ENCODE data around the gene MOV10L1.
A peak's percentile ranks its signal among the peaks of the same experiment; 100 is the strongest.

Gene MOV10L1

DNA sequence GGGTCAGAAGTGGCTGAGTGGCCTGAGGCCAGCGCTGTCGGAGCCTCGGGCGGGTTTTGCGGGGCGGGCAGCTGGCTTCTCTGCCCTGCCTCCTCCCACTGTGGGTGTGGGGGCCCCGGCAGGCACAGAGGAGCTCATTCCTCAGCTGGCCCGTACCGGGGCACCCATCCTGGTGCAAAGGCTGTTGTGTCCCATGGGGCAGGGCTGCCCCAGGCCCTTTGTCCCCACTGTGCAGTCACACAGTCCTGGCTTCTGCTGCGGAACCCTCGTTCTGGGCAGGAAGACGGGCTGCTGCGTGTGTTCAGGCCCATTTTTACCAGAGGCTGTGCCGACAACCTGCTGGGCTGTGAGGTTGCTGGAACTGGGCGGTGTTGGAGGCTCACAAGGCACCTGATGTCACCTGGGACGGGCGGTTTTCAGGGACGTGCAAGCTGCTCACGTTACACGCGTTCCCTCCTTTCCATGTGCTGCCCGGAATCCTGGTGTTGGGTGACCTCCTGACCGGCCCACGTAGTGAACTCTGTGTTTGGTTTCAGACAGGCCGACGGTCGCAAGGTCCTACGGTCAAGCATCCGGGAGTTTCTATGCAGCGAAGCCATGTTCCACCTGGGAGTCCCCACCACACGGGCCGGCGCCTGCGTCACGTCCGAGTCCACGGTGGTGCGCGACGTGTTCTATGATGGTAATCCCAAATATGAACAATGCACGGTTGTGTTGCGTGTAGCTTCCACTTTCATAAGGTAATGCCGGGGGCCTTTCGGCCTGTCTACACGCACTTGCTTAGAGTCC, 116.2 kb downstream of the MOV10L1 start:
- Mint-ChIP-seq H3K27ac (peak overlapping the region; percentile 32), H3K36me3 (ENCODE audit: low read depth) (peaks cover 77% of the 10 kb centered on the region), H3K9me3 (no peaks in the 10 kb centered on the region), H3K27me3 (no peaks in the 10 kb centered on the region), H3K4me3 (no peak overlapping the region), H3K4me1 (ENCODE audit: low read depth) (peaks cover 64% of the 10 kb centered on the region)
- intact Hi-C loops (cut with micrococcal nuclease): loop anchor here (5.0 to 10.0 kb wide), 2 partner anchors 39 to 271 kb away; no protein-coding TSS in a partner anchor

DNA sequence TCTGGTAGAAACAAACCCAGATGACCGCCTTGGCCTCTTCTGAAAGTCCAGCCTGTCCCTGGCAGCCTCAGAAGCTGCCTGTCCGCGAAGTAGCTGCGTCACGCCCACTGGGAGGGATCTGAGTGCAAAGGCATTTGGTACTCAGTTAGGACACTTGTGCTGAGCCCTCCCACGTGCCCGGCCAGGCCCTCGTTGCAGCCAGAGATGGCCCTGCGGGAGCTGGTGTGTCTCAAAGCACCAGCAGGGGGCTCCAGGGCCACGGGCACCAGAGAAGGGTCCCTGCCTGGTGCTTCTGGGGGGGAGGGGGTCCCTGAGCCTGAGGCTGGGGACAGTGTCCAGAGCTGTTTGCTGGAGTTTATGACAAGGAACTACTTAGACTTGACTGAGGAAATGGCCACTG, 116.8 kb downstream of the MOV10L1 start:
- no peak overlapping the region for H3K4me3 Mint-ChIP-seq
- intact Hi-C loops (cut with micrococcal nuclease): loop anchor here (5.0 to 10.0 kb wide), 2 partner anchors 39 to 272 kb away; no protein-coding TSS in a partner anchor
- peak overlapping the region; percentile 32 for H3K27ac Mint-ChIP-seq
- peaks cover 82% of the 10 kb centered on the region for H3K36me3 Mint-ChIP-seq (ENCODE audit: low read depth)
- H3K4me1 Mint-ChIP-seq (ENCODE audit: low read depth): peaks cover 64% of the 10 kb centered on the region
- no peaks in the 10 kb centered on the region for H3K27me3 Mint-ChIP-seq
- no peaks in the 10 kb centered on the region for H3K9me3 Mint-ChIP-seq

- H3K27ac Mint-ChIP-seq: peak overlapping the region; percentile 32
- intact Hi-C loops (cut with micrococcal nuclease): loop anchor here (5.0 to 10.0 kb wide), 2 partner anchors 40 to 273 kb away; no protein-coding TSS in a partner anchor
- peaks cover 56% of the 10 kb centered on the region for H3K4me1 Mint-ChIP-seq (ENCODE audit: low read depth)
Observed at GRCh38 chr22:50207383-50208140, 117.8 kb downstream of the MOV10L1 start.

GRCh38 chr22:50208430-50208938, 118.7 kb downstream of the MOV10L1 start:
- no peak overlapping the region for H3K27ac Mint-ChIP-seq
- peaks cover 52% of the 10 kb centered on the region for H3K4me1 Mint-ChIP-seq (ENCODE audit: low read depth)
- H3K9me3 Mint-ChIP-seq: no peaks in the 10 kb centered on the region
- no peak overlapping the region for H3K4me3 Mint-ChIP-seq
- no peaks in the 10 kb centered on the region for H3K27me3 Mint-ChIP-seq
- intact Hi-C loops (cut with micrococcal nuclease): loop anchor here (5.0 to 10.0 kb wide), 2 partner anchors 41 to 274 kb away; no protein-coding TSS in a partner anchor
- H3K36me3 Mint-ChIP-seq (ENCODE audit: low read depth): peaks cover 94% of the 10 kb centered on the region

More at GRCh38 chr22:50207383-50208140, 117.8 kb downstream of the MOV10L1 start:
- Mint-ChIP-seq H3K27me3 (no peaks in the 10 kb centered on the region), H3K36me3 (ENCODE audit: low read depth) (peaks cover 91% of the 10 kb centered on the region), H3K9me3 (no peaks in the 10 kb centered on the region), H3K4me3 (no peak overlapping the region)

DNA sequence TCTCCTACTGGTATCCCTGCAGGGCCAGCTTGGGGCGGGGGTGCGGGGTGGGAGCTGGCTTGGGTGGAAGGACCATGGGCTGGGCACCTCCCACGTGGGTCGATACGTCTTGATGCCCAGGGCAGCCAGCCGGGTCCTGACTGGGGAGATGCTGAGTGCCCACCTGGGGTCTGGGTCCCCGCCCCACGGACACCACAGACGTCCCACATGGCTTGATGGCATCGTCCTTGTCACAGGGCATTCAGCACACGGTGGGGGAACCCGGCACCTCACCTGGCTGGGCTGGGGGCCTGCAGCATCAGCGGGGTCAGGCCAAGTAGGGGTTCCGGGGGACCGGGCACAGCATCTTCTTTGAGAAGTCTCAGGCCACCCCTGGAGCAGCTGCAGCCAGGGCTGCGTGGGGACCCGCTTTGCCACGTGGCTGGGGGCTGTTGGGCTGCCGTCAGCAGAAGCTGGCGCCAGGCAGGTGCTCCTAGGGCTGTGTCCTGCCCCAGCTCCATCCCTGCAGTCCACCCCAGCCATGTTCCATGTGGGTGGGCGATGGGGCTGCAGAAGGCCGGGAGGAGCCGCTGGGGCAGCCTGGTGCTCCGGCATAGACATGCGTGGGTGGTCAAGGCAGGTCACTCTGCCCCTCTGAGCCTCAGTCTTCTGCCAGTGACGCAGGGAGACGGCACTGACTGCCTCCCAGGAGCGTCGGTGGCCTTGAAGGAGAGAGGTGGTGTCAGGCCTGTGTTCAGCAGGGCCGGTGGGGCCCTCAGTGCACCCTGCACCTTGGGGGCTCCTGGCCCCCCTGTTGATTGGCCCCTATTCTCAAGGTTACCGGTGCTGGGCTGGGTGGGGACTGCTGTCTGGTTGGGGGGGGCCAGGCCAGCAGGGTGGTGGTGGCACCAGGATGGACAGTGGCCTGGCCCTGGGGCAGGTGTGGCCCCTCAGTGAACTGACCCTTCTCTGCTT, 119.4 kb downstream of the MOV10L1 start:
- Mint-ChIP-seq H3K36me3 (ENCODE audit: low read depth) (peaks cover 94% of the 10 kb centered on the region), H3K4me3 (no peak overlapping the region), H3K4me1 (ENCODE audit: low read depth) (peaks cover 45% of the 10 kb centered on the region), H3K27ac (no peak overlapping the region), H3K9me3 (no peaks in the 10 kb centered on the region), H3K27me3 (no peaks in the 10 kb centered on the region)
- intact Hi-C loops (cut with micrococcal nuclease): loop anchor here (1.0 to 10.0 kb wide), 3 partner anchors 42 to 274 kb away; no protein-coding TSS in a partner anchor

- H3K27me3 Mint-ChIP-seq: no peaks in the 10 kb centered on the region
- H3K36me3 Mint-ChIP-seq (ENCODE audit: low read depth): peaks cover 98% of the 10 kb centered on the region
- H3K4me3 Mint-ChIP-seq: no peak overlapping the region
- intact Hi-C loops (cut with micrococcal nuclease): loop anchor here (1.0 to 10.0 kb wide), 3 partner anchors 43 to 275 kb away; no protein-coding TSS in a partner anchor
- no peaks in the 10 kb centered on the region for H3K9me3 Mint-ChIP-seq
- peaks cover 41% of the 10 kb centered on the region for H3K4me1 Mint-ChIP-seq (ENCODE audit: low read depth)
- H3K27ac Mint-ChIP-seq: no peak overlapping the region
Observed at GRCh38 chr22:50209893-50210292, 120.1 kb downstream of the MOV10L1 start.

- Mint-ChIP-seq H3K27ac (no peak overlapping the region), H3K36me3 (ENCODE audit: low read depth) (peaks cover 98% of the 10 kb centered on the region), H3K4me1 (ENCODE audit: low read depth) (peaks cover 38% of the 10 kb centered on the region), H3K9me3 (no peaks in the 10 kb centered on the region), H3K4me3 (no peak overlapping the region), H3K27me3 (no peaks in the 10 kb centered on the region)
- intact Hi-C loops (cut with micrococcal nuclease): no loop called here
Observed at GRCh38 chr22:50210378-50211139, 120.8 kb downstream of the MOV10L1 start.

GRCh38 chr22:50211147-50211546, 121.3 kb downstream of the MOV10L1 start:
- H3K36me3 Mint-ChIP-seq (ENCODE audit: low read depth): peaks cover 98% of the 10 kb centered on the region
- H3K4me1 Mint-ChIP-seq (ENCODE audit: low read depth): peaks cover 36% of the 10 kb centered on the region
- no peak overlapping the region for H3K4me3 Mint-ChIP-seq
- no peak overlapping the region for H3K27ac Mint-ChIP-seq
- no peaks in the 10 kb centered on the region for H3K27me3 Mint-ChIP-seq
- intact Hi-C loops (cut with micrococcal nuclease): no loop called here
- H3K9me3 Mint-ChIP-seq: no peaks in the 10 kb centered on the region

Measured in dendritic cell treated with granulocyte-macrophage colony-stimulating factor and Interleukin-4, amounts not matched to agents 40 ng/mL and 50 ng/mL, for 4 days (primary cell).